DOHH2 (cell line): ENCODE measurements around the gene ACTN1.

Source experiments
- EZH2phosphoT487 ChIP-seq: fragments of 200-600 bp; sonication (generic); IDR thresholded peaks from 2 replicates; pipeline ENCODE4 v1.6.1; 2017; ENCODE audit warnings: borderline replicate concordance, mild to moderate bottlenecking, antibody characterized with exemption, low read length, moderate library complexity, mixed read lengths
- TF ChIP-seq, protein P1 (sequence below): fragments of 200-600 bp; sonication (generic); IDR thresholded peaks from one replicate; pipeline ENCODE4 v1.5.1; 2014; ENCODE audit warnings: antibody characterized with exemption, mild to moderate bottlenecking, low read depth, low read length; ENCODE audit not compliant: poor library complexity, severe bottlenecking

DNA sequence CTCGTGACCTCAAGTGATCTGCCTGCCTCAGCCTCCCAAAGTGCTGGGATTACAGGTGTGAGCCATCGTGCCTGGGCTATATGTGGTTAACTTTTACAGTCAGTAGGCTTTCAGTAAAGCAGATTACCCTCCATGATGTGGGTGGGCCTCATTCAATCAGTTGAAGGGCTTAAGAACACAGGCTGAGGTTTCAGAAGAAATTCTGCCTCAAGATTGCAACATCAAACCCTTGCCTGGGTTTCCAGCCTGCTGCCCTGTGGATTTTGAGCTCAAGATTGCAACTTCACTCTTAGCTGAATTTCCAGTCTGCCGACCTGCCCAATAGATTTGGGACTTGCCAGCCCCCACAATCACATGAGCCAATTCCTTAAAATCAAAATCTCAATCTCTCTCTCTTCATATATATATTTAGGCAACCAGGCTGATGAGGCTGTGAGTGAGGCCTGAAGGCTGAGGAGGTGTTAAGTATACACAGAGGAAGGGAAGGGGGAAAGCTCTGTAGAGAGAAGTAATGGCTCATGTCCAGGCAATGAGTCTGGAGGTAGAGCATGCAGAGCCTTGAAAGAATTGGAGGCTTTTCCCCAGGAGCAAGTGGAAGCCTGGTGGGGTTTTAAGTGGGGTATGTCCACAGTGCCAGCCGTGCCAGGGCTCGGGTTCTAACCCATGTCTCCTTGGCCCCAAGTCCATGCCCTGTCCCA lies 33.3 kb upstream of the ACTN1 start:
- TF ChIP-seq, protein P1, sequence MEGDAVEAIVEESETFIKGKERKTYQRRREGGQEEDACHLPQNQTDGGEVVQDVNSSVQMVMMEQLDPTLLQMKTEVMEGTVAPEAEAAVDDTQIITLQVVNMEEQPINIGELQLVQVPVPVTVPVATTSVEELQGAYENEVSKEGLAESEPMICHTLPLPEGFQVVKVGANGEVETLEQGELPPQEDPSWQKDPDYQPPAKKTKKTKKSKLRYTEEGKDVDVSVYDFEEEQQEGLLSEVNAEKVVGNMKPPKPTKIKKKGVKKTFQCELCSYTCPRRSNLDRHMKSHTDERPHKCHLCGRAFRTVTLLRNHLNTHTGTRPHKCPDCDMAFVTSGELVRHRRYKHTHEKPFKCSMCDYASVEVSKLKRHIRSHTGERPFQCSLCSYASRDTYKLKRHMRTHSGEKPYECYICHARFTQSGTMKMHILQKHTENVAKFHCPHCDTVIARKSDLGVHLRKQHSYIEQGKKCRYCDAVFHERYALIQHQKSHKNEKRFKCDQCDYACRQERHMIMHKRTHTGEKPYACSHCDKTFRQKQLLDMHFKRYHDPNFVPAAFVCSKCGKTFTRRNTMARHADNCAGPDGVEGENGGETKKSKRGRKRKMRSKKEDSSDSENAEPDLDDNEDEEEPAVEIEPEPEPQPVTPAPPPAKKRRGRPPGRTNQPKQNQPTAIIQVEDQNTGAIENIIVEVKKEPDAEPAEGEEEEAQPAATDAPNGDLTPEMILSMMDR, result no peak
- no peak for TF ChIP-seq EZH2phosphoT487
